OCI-LY7 (cell line): ENCODE data around the gene OPCML. TPM values are rescaled to one million over a fixed set of nuclear protein-coding genes. Genes with fewer than 3 reads are reported as not detected.

Source experiments
- BruUV-seq: library from RNA; stranded (reverse); fragments of 400-500 nt; replicated peaks from 2 replicates; lab custom pipeline; 2021; lab: Mats Ljungman, UMichigan
- CTCF ChIA-PET: fragments of 300-600 bp; sonication (Branson Sonifier 250); formaldehyde crosslinking; loops from one replicate; lab custom pipeline; 2022; ENCODE audit warnings: antibody characterized with exemption; ENCODE audit not compliant: unreplicated experiment; lab: Charles Lee
- POLR2A ChIA-PET: fragments of 300-600 bp; sonication (Branson Sonifier 250); formaldehyde crosslinking; loops from one replicate; lab custom pipeline; 2022; ENCODE audit warnings: antibody characterized with exemption; lab: Charles Lee
- DNase-seq: peaks from one replicate; pipeline ENCODE4 v3.0.0-alpha.2; 2015; ENCODE audit warnings: low spot score
- H2AFZ ChIP-seq: fragments of 200-600 bp; sonication (generic), shearing (Covaris generic); 2 replicates; pipeline ENCODE4 v1.6.1; 2014; ENCODE audit warnings: mild to moderate bottlenecking, antibody characterized with exemption, low read length, moderate library complexity
- H3K27ac ChIP-seq: fragments of 200-600 bp; sonication (generic); 2 replicates; pipeline ENCODE4 v1.5.1; 2014; ENCODE audit warnings: mixed run types, low read depth, mild to moderate bottlenecking, moderate library complexity, low read length, inconsistent platforms; ENCODE audit not compliant: poor library complexity, severe bottlenecking
- H3K36me3 ChIP-seq: fragments of 200-600 bp; sonication (generic); 2 replicates; pipeline ENCODE4 v1.6.1; 2014; ENCODE audit warnings: mild to moderate bottlenecking, antibody characterized with exemption, low read length, moderate library complexity, mixed read lengths; ENCODE audit not compliant: insufficient read depth
- H3K4me1 ChIP-seq: fragments of 200-600 bp; sonication (generic); 2 replicates; pipeline ENCODE4 v1.5.1; 2014; ENCODE audit warnings: mild to moderate bottlenecking, low read length; ENCODE audit not compliant: insufficient read depth, poor library complexity, severe bottlenecking
- H3K4me2 ChIP-seq: fragments of 200-600 bp; sonication (generic); 2 replicates; pipeline ENCODE4 v1.6.1; 2014; ENCODE audit warnings: mild to moderate bottlenecking, low read length
- H3K4me3 ChIP-seq: fragments of 200-600 bp; sonication (generic); 2 replicates; pipeline ENCODE4 v1.5.1; 2014; ENCODE audit warnings: mild to moderate bottlenecking, low read depth, low read length; ENCODE audit not compliant: poor library complexity, severe bottlenecking
- H3K79me2 ChIP-seq: fragments of 200-600 bp; sonication (generic); 2 replicates; pipeline ENCODE4 v1.6.1; 2016; ENCODE audit warnings: low read depth, mild to moderate bottlenecking, low read length, moderate library complexity, mixed read lengths; ENCODE audit not compliant: insufficient read depth
- H3K9me2 ChIP-seq: fragments of 200-600 bp; sonication (generic); 2 replicates; pipeline ENCODE4 v1.6.1; 2016; ENCODE audit warnings: mild to moderate bottlenecking, low read length, mixed read lengths; ENCODE audit not compliant: insufficient read depth
- H3K9me3 ChIP-seq: fragments of 200-600 bp; sonication (generic); 2 replicates; pipeline ENCODE4 v1.6.1; 2014; ENCODE audit warnings: mild to moderate bottlenecking, mixed run types, low read length, mixed read lengths
- H4K20me1 ChIP-seq: fragments of 200-600 bp; sonication (generic); 2 replicates; pipeline ENCODE4 v1.6.1; 2014; ENCODE audit warnings: mild to moderate bottlenecking, antibody characterized with exemption, low read length, moderate library complexity, mixed read lengths; ENCODE audit not compliant: insufficient read depth
- CTCF ChIP-seq: fragments of 200-600 bp; sonication (generic); conservative IDR thresholded peaks from 2 replicates; pipeline ENCODE4 v1.5.1; 2014; ENCODE audit warnings: mild to moderate bottlenecking, antibody characterized with exemption, low read length, moderate library complexity, mixed read lengths
- EZH2phosphoT487 ChIP-seq: fragments of 200-600 bp; sonication (generic); IDR thresholded peaks from 2 replicates; pipeline ENCODE4 v1.6.1; 2018; ENCODE audit warnings: low read depth, borderline replicate concordance, mild to moderate bottlenecking, mixed run types, antibody characterized with exemption, low read length, moderate library complexity, mixed read lengths
- intact Hi-C: fragments of 100-400 bp; cut with micrococcal nuclease; formaldehyde crosslinking; loops from one replicate; pipeline ENCODE4 v1.10.0; 2022; ENCODE audit not compliant: unreplicated experiment
- total RNA-seq, 2 experiments: library from RNA; depleted of rRNA in 1 of 2; stranded (reverse); fragments of >200 nt in 1 of 2; shearing (Covaris generic) in 1 of 2; gene quantifications; 2 replicates each; pipeline ENCODE4 v1.2.3, GENCODE V29; 2014 to 2022

Gene OPCML
- total RNA-seq, 2 experiments from 2014 or later: not detected

- BruUV-seq: no TSS peak
- no peak for DNase-seq
- H3K4me1 ChIP-seq: no peaks in the 10 kb centered on the region
- no peak overlapping the region for H3K4me3 ChIP-seq
- ChIA-PET POLR2A (no interaction called here), CTCF (no interaction called here)
- H3K4me2 ChIP-seq: no peak overlapping the region
- no peaks in the 10 kb centered on the region for H3K36me3 ChIP-seq
- H3K9me3 ChIP-seq: no peaks in the 10 kb centered on the region
- intact Hi-C loops: no loop called here
- H3K27ac ChIP-seq: no peak overlapping the region
- no peaks in the 10 kb centered on the region for H3K79me2 ChIP-seq
- TF ChIP-seq CTCF: no peak
- TF ChIP-seq EZH2phosphoT487: no peak
- no peaks in the 10 kb centered on the region for H3K9me2 ChIP-seq
- H4K20me1 ChIP-seq: no peaks in the 10 kb centered on the region
- no peak overlapping the region for H2AFZ ChIP-seq
Measured at GRCh38 chr11:132439711-132440255, 1092.5 kb downstream of the OPCML start.

GRCh38 chr11:132438418-132438817, 1093.9 kb downstream of the OPCML start:
- BruUV-seq: no TSS peak
- TF ChIP-seq EZH2phosphoT487: no peak
- no peak for TF ChIP-seq CTCF
- H2AFZ ChIP-seq: no peak overlapping the region
- H3K79me2 ChIP-seq: no peaks in the 10 kb centered on the region
- H3K27ac ChIP-seq: no peak overlapping the region
- H3K9me3 ChIP-seq: no peaks in the 10 kb centered on the region
- H3K36me3 ChIP-seq: no peaks in the 10 kb centered on the region
- no peak overlapping the region for H3K4me3 ChIP-seq
- no peaks in the 10 kb centered on the region for H3K4me1 ChIP-seq
- H3K4me2 ChIP-seq: no peak overlapping the region
- ChIA-PET CTCF (no interaction called here), POLR2A (no interaction called here)
- H3K9me2 ChIP-seq: no peaks in the 10 kb centered on the region
- no peaks in the 10 kb centered on the region for H4K20me1 ChIP-seq
- DNase-seq: no peak
- intact Hi-C loops: no loop called here

GRCh38 chr11:132430429-132431062, 1101.8 kb downstream of the OPCML start:
- no TSS peak for BruUV-seq
- Histone ChIP-seq H4K20me1 (no peaks in the 10 kb centered on the region), H3K9me2 (no peaks in the 10 kb centered on the region), H3K36me3 (no peaks in the 10 kb centered on the region), H3K79me2 (no peaks in the 10 kb centered on the region), H3K4me1 (no peaks in the 10 kb centered on the region), H3K9me3 (no peaks in the 10 kb centered on the region), H3K27ac (no peak overlapping the region), H2AFZ (no peak overlapping the region), H3K4me3 (no peak overlapping the region), H3K4me2 (no peak overlapping the region)
- TF ChIP-seq EZH2phosphoT487 (no peak), CTCF (no peak)
- ChIA-PET POLR2A (no interaction called here), CTCF (no interaction called here)
- DNase-seq: no peak
- intact Hi-C loops: no loop called here
